K562 (cell line): ENCODE measurements around the gene CLDN14. TPM values are rescaled to one million over a fixed set of nuclear protein-coding genes. Genes with fewer than 3 reads are reported as not detected.

Source experiments
- BDP1 ChIP-seq: IDR thresholded peaks from 3 replicates; pipeline ENCODE4 v1.6.1; 2011; ENCODE audit not compliant: insufficient read length, insufficient read depth
- BHLHE40 ChIP-seq: IDR thresholded peaks from 2 replicates; pipeline ENCODE4 v1.6.1; 2011; ENCODE audit warnings: low read length, improper control_type of control experiment
- CAMTA2 ChIP-seq: fragments of 250-450 bp; sonication (Bioruptor Pico); conservative IDR thresholded peaks from 2 replicates; pipeline ENCODE4 v1.5.1; 2022
- CGGBP1 ChIP-seq: fragments of 250-450 bp; sonication (Bioruptor Pico); IDR thresholded peaks from 2 replicates; pipeline ENCODE4 v1.9.0; 2021; ENCODE audit warnings: mild to moderate bottlenecking
- FOXP1 ChIP-seq: sonication (generic); formaldehyde crosslinking; IDR thresholded peaks from 2 replicates; pipeline ENCODE4 v1.8.0; 2022; ENCODE audit warnings: mild to moderate bottlenecking, missing genetic modification reagents
- HDAC8 ChIP-seq: fragments of 450-650 bp; IDR thresholded peaks from 2 replicates; pipeline ENCODE4 v1.6.1; 2016; ENCODE audit warnings: mild to moderate bottlenecking, missing genetic modification characterization, moderate library complexity, missing compliant biosample characterization
- HIVEP1 ChIP-seq: fragments of 250-450 bp; sonication (Bioruptor Pico); IDR thresholded peaks from 2 replicates; pipeline ENCODE4 v1.4.0; 2020; ENCODE audit warnings: mild to moderate bottlenecking
- L3MBTL2 ChIP-seq: fragments of 450-650 bp; IDR thresholded peaks from 2 replicates; pipeline ENCODE4 v1.6.1; 2016; ENCODE audit warnings: mild to moderate bottlenecking, moderate library complexity
- MAFF ChIP-seq: IDR thresholded peaks from 2 replicates; pipeline ENCODE4 v1.6.1; 2012; ENCODE audit warnings: low read length, improper control_type of control experiment
- MBD2 ChIP-seq: sonication (generic); IDR thresholded peaks from 2 replicates; pipeline ENCODE4 v1.6.1; 2016; ENCODE audit warnings: low read depth, borderline replicate concordance
- PML ChIP-seq: IDR thresholded peaks from 2 replicates; pipeline ENCODE4 v1.6.1; 2012; ENCODE audit warnings: low read length, inconsistent platforms
- REST ChIP-seq, 2 experiments: fragments of 450-650 bp; formaldehyde crosslinking in 1 of 2; IDR thresholded peaks; 2 replicates each; pipeline versions ENCODE4 v1.4.0 to v1.6.1; 2014 to 2020; ENCODE audit warnings: mild to moderate bottlenecking in 2 of 2, borderline replicate concordance in 1 of 2, low read depth in 1 of 2
- SMAD4 ChIP-seq: fragments of 250-450 bp; sonication (Bioruptor Pico); conservative IDR thresholded peaks from 2 replicates; pipeline ENCODE4 v1.8.0; 2021; ENCODE audit warnings: inconsistent platforms, mild to moderate bottlenecking, moderate library complexity
- SMARCB1 ChIP-seq: IDR thresholded peaks from 2 replicates; pipeline ENCODE4 v1.6.1; 2011; ENCODE audit warnings: improper control_type of control experiment, low read depth; ENCODE audit not compliant: insufficient read length
- TBL1XR1 ChIP-seq, 2 experiments: IDR thresholded peaks; 2 replicates each; pipeline ENCODE4 v1.6.1; 2012; ENCODE audit warnings: improper control_type of control experiment in 2 of 2, low read length in 2 of 2, mild to moderate bottlenecking in 1 of 2
- TOE1 ChIP-seq, 2 experiments: fragments of 450-650 bp in 1 of 2; sonication (generic) in 1 of 2; formaldehyde crosslinking in 1 of 2; IDR thresholded peaks; 2 replicates each; pipeline versions ENCODE4 v1.7.1 to v1.8.0; 2016 to 2022; ENCODE audit warnings: borderline replicate concordance in 2 of 2, mild to moderate bottlenecking in 2 of 2, antibody characterized with exemption in 1 of 2, inconsistent platforms in 1 of 2, low read depth in 1 of 2, missing genetic modification reagents in 1 of 2, moderate library complexity in 1 of 2
- ZNF589 ChIP-seq: fragments of 200-800 bp; sonication (Bioruptor generic); IDR thresholded peaks from 2 replicates; pipeline ENCODE4 v1.6.1; 2016; ENCODE audit warnings: low read depth, missing genetic modification characterization, missing compliant biosample characterization
- ZNF785 ChIP-seq: fragments of 250-450 bp; sonication (Bioruptor Pico); IDR thresholded peaks from 2 replicates; pipeline ENCODE4 v1.4.0; 2020; ENCODE audit warnings: mild to moderate bottlenecking
- polyA plus RNA-seq, 8 experiments: library from polyadenylated mRNA; depleted of rRNA in 4 of 8; stranded (reverse) in 5 of 8; unstranded in 3 of 8; fragments of >200 nt; fragmentation: Nextera tagmentation in 2 of 8; fragmentation: Illumina TruSeq in 1 of 8; extraction: Ambion mirVana in 2 of 8; extraction: Trizol in 1 of 8; gene quantifications; 2 replicates each; pipeline versions ENCODE4 v1.2.1 to v1.2.3, GENCODE V29; 2011 to 2014; ENCODE audit warnings: inconsistent platforms in 1 of 8, missing spikeins in 1 of 8
- total RNA-seq, 7 experiments: library from RNA; depleted of rRNA in 6 of 7; stranded (reverse); fragments of >200 nt in 6 of 7; fragmentation: Illumina TruSeq in 2 of 7; extraction: Trizol in 2 of 7; gene quantifications; 2 replicates each; pipeline versions ENCODE4 v1.2.1 to v1.2.3, GENCODE V29; 2011 to 2021; ENCODE audit warnings: low replicate concordance in 1 of 7
- TF ChIP-seq, protein P1 (sequence below), 3 experiments: fragments of 200-800 bp in 1 of 3; sonication (Bioruptor generic) in 1 of 3; sonication (generic) in 1 of 3; formaldehyde crosslinking in 1 of 3; IDR thresholded peaks; 2 replicates each; pipeline versions ENCODE4 v1.6.1 to v1.8.0; 2016 to 2022; ENCODE audit warnings: mild to moderate bottlenecking in 2 of 3, missing compliant biosample characterization in 2 of 3, missing genetic modification characterization in 2 of 3, missing genetic modification reagents in 1 of 3

The CLDN14 gene
- total and polyA plus RNA-seq, 9 of the 15 experiments (the other 6 are each of a cell fraction or from before 2014, with no cell fraction given), result not detected

- peak; percentile 73 for TF ChIP-seq REST (IDR thresholded peaks at IDR 0.05; ENCODE audit: borderline replicate concordance)
- no peak for TF ChIP-seq REST (CRISPR knock-in tag; IDR thresholded peaks at IDR 0.05; ENCODE audit: low read depth)
- TF ChIP-seq ZNF785 (CRISPR knock-in tag), result no peak
- TF ChIP-seq TBL1XR1 (IDR thresholded peaks at IDR 0.05; ENCODE audit: low read length in 2 of 2), result no peak
- no peak for TF ChIP-seq MBD2
- peak; percentile 62 for TF ChIP-seq BHLHE40
- no peak for TF ChIP-seq BDP1
- TF ChIP-seq TOE1 (IDR thresholded peaks at IDR 0.05; ENCODE audit: borderline replicate concordance), result no peak
- TF ChIP-seq TOE1 (CRISPR knock-in tag; IDR thresholded peaks at IDR 0.05; ENCODE audit: borderline replicate concordance, low read depth), result no peak
- no peak for TF ChIP-seq HDAC8 (tag)
- no peak for TF ChIP-seq HIVEP1 (CRISPR knock-in tag)
- no peak for TF ChIP-seq ZNF589 (CRISPR knock-in tag)
- TF ChIP-seq, protein P1, sequence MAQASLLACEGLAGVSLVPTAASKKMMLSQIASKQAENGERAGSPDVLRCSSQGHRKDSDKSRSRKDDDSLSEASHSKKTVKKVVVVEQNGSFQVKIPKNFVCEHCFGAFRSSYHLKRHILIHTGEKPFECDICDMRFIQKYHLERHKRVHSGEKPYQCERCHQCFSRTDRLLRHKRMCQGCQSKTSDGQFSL (CRISPR knock-in tag; IDR thresholded peaks at IDR 0.05), result no peak
- TF ChIP-seq, protein P1 (tag; IDR thresholded peaks at IDR 0.05), result no peak
- TF ChIP-seq CAMTA2 (CRISPR knock-in tag), result no peak
- TF ChIP-seq L3MBTL2, result peak; percentile 18; the same call in 1 of the 2 replicates
- TF ChIP-seq SMARCB1, result no peak
- no peak for TF ChIP-seq SMAD4 (CRISPR knock-in tag)
- TF ChIP-seq FOXP1 (CRISPR knock-in tag), result no peak
- TF ChIP-seq MAFF, result no peak
- no peak for TF ChIP-seq PML
- TF ChIP-seq CGGBP1 (CRISPR knock-in tag), result no peak
These were observed 57.4 kb downstream of the CLDN14 start (continued) for GRCh38 chr21:36422279-36423098.
